ENCODE results near the gene SLC25A2.
"Not testable (repeated sequence)": the region's sequence is repeated elsewhere in the genome, so short reads cannot be mapped to it uniquely, and the experiment has no call there.

SLC25A2 gene

DNA sequence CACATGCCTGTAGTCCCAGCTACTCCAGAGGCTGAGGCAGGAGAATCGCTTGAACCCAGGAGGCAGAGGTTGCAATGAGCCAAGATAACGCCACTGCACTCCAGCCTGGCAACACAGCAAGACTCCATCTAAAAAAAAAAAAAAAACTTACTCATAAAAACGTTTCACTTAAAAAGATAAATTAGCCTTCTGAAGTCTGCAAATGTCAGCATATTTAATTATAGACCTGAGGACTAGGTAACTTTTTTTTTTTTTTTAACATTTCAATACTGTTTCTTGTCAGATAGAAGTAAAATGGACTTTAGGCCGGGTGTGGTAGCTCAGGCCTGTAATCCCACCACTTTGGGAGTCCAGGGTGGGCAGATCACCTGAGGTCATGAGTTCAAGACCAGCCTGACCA, 13.1 kb upstream of the SLC25A2 start:
- not testable (repeated sequence) for DNase-seq (ENCODE audit: low read depth in 1 of 2, low spot score in 1 of 2)

DNA sequence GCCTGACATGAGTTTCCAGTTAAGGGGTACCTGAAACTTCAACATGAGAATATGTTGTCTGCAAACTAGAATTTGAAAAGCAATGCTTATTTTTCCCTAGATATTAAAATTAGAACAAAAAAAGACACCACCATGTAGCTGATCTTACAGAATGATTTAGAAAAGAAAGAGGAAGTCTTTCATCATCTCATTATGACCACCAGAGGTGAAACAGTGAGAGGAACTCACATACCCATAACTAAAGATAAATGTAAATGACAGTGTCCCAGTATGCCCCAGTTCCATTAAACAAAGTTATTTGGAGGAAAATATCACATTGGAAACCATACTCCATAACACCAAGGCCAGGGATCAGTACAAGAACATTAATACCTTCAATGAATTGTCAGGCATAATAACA, 9.9 kb upstream of the SLC25A2 start:
- no peak for DNase-seq (ENCODE audit: low read depth in 1 of 2, low spot score in 1 of 2)

GRCh38 chr5:141306630-141307029, 2.8 kb upstream of the SLC25A2 start:
- no peak for DNase-seq (ENCODE audit: low read depth in 1 of 2, low spot score in 1 of 2)

GRCh38 chr5:141298376-141298775, 5.5 kb downstream of the SLC25A2 start:
- DNase-seq (ENCODE audit: low read depth in 1 of 2, low spot score in 1 of 2): no peak

GRCh38 chr5:141272906-141273305, 30.9 kb downstream of the SLC25A2 start:
- DNase-seq (ENCODE audit: low read depth in 1 of 2, low spot score in 1 of 2): no peak

DNA sequence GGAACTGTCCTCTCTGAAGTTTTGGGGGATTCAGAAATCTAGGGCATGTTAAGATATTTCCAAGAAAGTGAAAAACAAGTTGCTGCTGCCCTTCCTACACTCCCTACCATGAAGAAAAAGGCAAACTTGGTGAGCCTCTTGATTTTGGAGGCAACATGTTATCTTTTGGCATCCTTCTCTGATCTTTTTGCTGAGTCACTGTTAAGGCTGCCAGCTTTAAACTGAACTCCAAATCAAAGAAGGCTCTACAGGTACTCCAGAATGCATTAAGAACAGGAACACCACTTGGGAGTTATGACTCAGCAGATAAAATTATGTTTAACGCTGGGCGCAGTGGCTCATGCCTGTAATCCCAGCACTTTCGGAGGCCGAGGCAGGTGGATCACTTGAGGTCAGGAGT, 34.7 kb downstream of the SLC25A2 start:
- no peak for DNase-seq (ENCODE audit: low read depth in 1 of 2, low spot score in 1 of 2)

GRCh38 chr5:141261238-141261546, 42.7 kb downstream of the SLC25A2 start:
- DNase-seq (ENCODE audit: low read depth in 1 of 2, low spot score in 1 of 2): no peak

- no peak for DNase-seq (ENCODE audit: low read depth in 1 of 2, low spot score in 1 of 2)
Observed at GRCh38 chr5:141260458-141261237, 43.2 kb downstream of the SLC25A2 start.

- DNase-seq (ENCODE audit: low read depth in 1 of 2, low spot score in 1 of 2): no peak
Observed at GRCh38 chr5:141258948-141259347, 44.9 kb downstream of the SLC25A2 start.

DNA sequence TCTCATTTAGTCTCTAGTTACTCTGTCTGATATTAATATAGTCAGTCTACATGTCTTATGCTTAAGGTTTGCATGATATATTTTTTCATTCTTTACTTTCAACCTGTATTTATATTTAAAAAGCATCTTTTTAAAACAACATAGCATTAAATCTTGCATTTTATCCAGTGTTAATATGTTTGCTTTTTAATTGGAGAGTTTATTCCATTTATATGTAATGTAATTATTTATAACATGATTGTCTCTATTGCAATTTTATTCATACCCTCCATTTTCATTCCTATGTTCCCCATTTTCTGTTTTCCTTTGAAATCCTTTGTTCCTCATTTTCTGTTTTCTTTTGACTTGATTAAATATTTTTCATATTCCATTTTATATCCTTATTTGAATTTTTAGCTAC, 45.4 kb downstream of the SLC25A2 start:
- DNase-seq (ENCODE audit: low read depth in 1 of 2, low spot score in 1 of 2): no peak
